GM12878 (cell line): Measurements from ENCODE around the gene TCEANC. TPM values are rescaled to one million over a fixed set of nuclear protein-coding genes. Genes with fewer than 3 reads are reported as not detected.

ENCODE experiments used
- ATAC-seq: fragments of 200-7000 bp; cut with Tn5 transposase; 3 replicates; pipeline ENCODE4 v1.9.1; 2020; ENCODE audit warnings: mild to moderate bottlenecking, moderate library complexity
- BruUV-seq: library from RNA; stranded (reverse); fragments of 400-500 nt; replicated peaks from 2 replicates; lab custom pipeline; 2021; lab: Mats Ljungman, UMichigan
- CTCF ChIA-PET: fragments of 300-600 bp; sonication (Branson Sonifier 250); formaldehyde crosslinking; extraction: SDS; loops from one replicate; lab custom pipeline; 2021; ENCODE audit warnings: inconsistent platforms; lab: Yijun Ruan, JAX
- POLR2A ChIA-PET: fragments of 350-600 bp; formaldehyde crosslinking; extraction: SDS; loops from one replicate; lab custom pipeline; 2021; ENCODE audit warnings: inconsistent platforms; lab: Charles Lee
- RAD21 ChIA-PET: fragments of 300-600 bp; sonication (Branson Sonifier 250); formaldehyde crosslinking; loops from one replicate; lab custom pipeline; 2023; ENCODE audit warnings: antibody characterized with exemption; ENCODE audit not compliant: unreplicated experiment; lab: Charles Lee
- SMC1A ChIA-PET: fragments of 300-600 bp; sonication (Branson Sonifier 250); formaldehyde crosslinking; loops from one replicate; lab custom pipeline; 2023; ENCODE audit not compliant: unreplicated experiment, uncharacterized antibody; lab: Charles Lee
- DNase-seq: peaks from one replicate; pipeline ENCODE4 v3.0.0-alpha.2; 2011; ENCODE audit warnings: low read depth, low spot score
- FAIRE-seq: peaks from 3 replicates; lab custom pipeline; 2011; peaks lifted over from hg19 to GRCh38; lab: Jason Lieb, UNC
- H2AFZ ChIP-seq: 2 replicates; pipeline ENCODE4 v1.6.0; 2011; ENCODE audit warnings: low read depth, low read length, control low read depth; ENCODE audit not compliant: control insufficient read depth
- H3K27ac ChIP-seq: 2 replicates; pipeline ENCODE4 v1.5.1; 2011; ENCODE audit warnings: control low read depth; ENCODE audit not compliant: control insufficient read depth, insufficient read depth
- H3K27me3 ChIP-seq, 2 experiments: replicated peaks in 1 of 2; 2 replicates each; pipeline versions ENCODE4 v1.6.0 to v1.6.1; 2011; ENCODE audit warnings: low read length in 1 of 2; ENCODE audit not compliant: control insufficient read depth in 2 of 2, insufficient read depth in 2 of 2
- H3K36me3 ChIP-seq, 2 experiments: 2 replicates each; pipeline ENCODE4 v1.5.1; 2011; ENCODE audit warnings: low read length in 1 of 2; ENCODE audit not compliant: control insufficient read depth in 2 of 2, insufficient read depth in 2 of 2
- H3K4me1 ChIP-seq: 2 replicates; pipeline ENCODE4 v1.6.1; 2011; ENCODE audit warnings: mild to moderate bottlenecking, low read length, moderate library complexity, mixed read lengths; ENCODE audit not compliant: control insufficient read depth, insufficient read depth
- H3K4me2 ChIP-seq: 2 replicates; pipeline ENCODE4 v1.6.0; 2011; ENCODE audit warnings: control low read depth; ENCODE audit not compliant: control insufficient read depth, insufficient read depth
- H3K4me3 ChIP-seq: fragments of 200-600 bp; sonication (generic); 2 replicates; pipeline ENCODE4 v1.5.1; 2016
- H3K79me2 ChIP-seq: 2 replicates; pipeline ENCODE4 v1.6.0; 2011; ENCODE audit warnings: low read length; ENCODE audit not compliant: control insufficient read depth, insufficient read depth
- H3K9ac ChIP-seq: 2 replicates; pipeline ENCODE4 v1.8.0; 2011; ENCODE audit warnings: low read length, control low read depth, mixed read lengths; ENCODE audit not compliant: control insufficient read depth, insufficient read depth
- H3K9me3 ChIP-seq: replicated peaks from 3 replicates; pipeline ENCODE4 v1.5.1; 2011; ENCODE audit warnings: mild to moderate bottlenecking, low read length; ENCODE audit not compliant: control insufficient read depth, insufficient read depth
- H4K20me1 ChIP-seq: 2 replicates; pipeline ENCODE4 v1.6.0; 2011; ENCODE audit not compliant: control insufficient read depth, insufficient read depth
- EP300 ChIP-seq, 2 experiments: fragments of 150-350 bp in 1 of 2; IDR thresholded peaks; 2 replicates each; pipeline ENCODE4 v1.6.1; 2011 to 2012; ENCODE audit warnings: low read depth in 2 of 2, low read length in 2 of 2, borderline replicate concordance in 1 of 2, improper control_type of control experiment in 1 of 2, inconsistent platforms in 1 of 2; ENCODE audit not compliant: control insufficient read depth in 1 of 2
- POLR2AphosphoS2 ChIP-seq: IDR thresholded peaks from 2 replicates; pipeline ENCODE4 v1.6.1; 2011; ENCODE audit warnings: low read depth, mild to moderate bottlenecking, low read length, improper control_type of control experiment, moderate library complexity
- WGBS: methylation state at CpG from one replicate; pipeline ENCODE4 v1.1.6; 2016; ENCODE audit warnings: low lambda C conversion rate; ENCODE audit not compliant: insufficient replicate concordance, insufficient coverage; ENCODE audit errors: missing lambda C conversion rate; 5-methylcytosine and 5-hydroxymethylcytosine counted together
- in situ Hi-C: fragments of 300-500 bp; cut with MboI; formaldehyde crosslinking; loops from 9 replicates; pipeline ENCODE4 v1.14.3; 2018; ENCODE audit warnings: mixed read lengths
- intact Hi-C: fragments of 100-400 bp; cut with micrococcal nuclease; formaldehyde crosslinking; loops from one replicate; pipeline ENCODE4 v1.14.2; 2022; ENCODE audit not compliant: unreplicated experiment
- polyA plus RNA-seq, 11 experiments: library from polyadenylated mRNA; depleted of rRNA in 4 of 11; unstranded in 6 of 11; stranded (reverse) in 5 of 11; fragments of >200 nt; fragmentation: Nextera tagmentation in 4 of 11; fragmentation: Illumina TruSeq in 1 of 11; extraction: Ambion mirVana in 4 of 11; extraction: Trizol in 1 of 11; gene quantifications; 1 replicate in 1 of 11; 2 replicates in 10 of 11; pipeline versions ENCODE4 v1.2.1 to v1.2.3, GENCODE V29; 2011 to 2016; ENCODE audit warnings: inconsistent platforms in 2 of 11, missing spikeins in 2 of 11, low read depth in 1 of 11
- total RNA-seq, 4 experiments: library from RNA; depleted of rRNA in 3 of 4; stranded (reverse); fragments of >200 nt in 3 of 4; fragmentation: Illumina TruSeq in 1 of 4; extraction: Trizol in 1 of 4; gene quantifications; 2 replicates each; pipeline versions ENCODE4 v1.2.1 to v1.2.3, GENCODE V29; 2013 to 2021

TCEANC gene
- total and polyA plus RNA-seq, 10 of the 15 experiments (the other 5 are each of a cell fraction or from before 2014, with no cell fraction given) = 1.1 to 4.9 (median 2.9) TPM

- no peaks in the 10 kb centered on the region; the same call in 2 of the 3 replicates for H3K9me3 ChIP-seq
- H3K4me1 ChIP-seq = peaks cover 24% of the 10 kb centered on the region
- H3K36me3 ChIP-seq = no peaks in the 10 kb centered on the region; a peak in 1 of 4 replicates
- no TSS peak for BruUV-seq
- H3K4me2 ChIP-seq = peak overlapping the region; percentile 78
- in situ Hi-C loops (no loop called here), intact Hi-C loops (loop anchor here (1.0 to 10.0 kb wide), 2 partner anchors 34 to 738 kb away; no protein-coding TSS in a partner anchor)
- FAIRE-seq (no peak), ATAC-seq (no peak), DNase-seq (no peak)
- 0 out of 2 replicates have a peak, but pooled peaks have one; percentile 43 for TF ChIP-seq POLR2AphosphoS2
- TF ChIP-seq EP300 (IDR thresholded peaks at IDR 0.05; ENCODE audit: borderline replicate concordance in 1 of 2, control insufficient read depth in 1 of 2, low read depth in 2 of 2, low read length in 2 of 2) = no peak
- RAD21 ChIA-PET = interaction anchor here (1.4 to 11.4 kb wide), 10 partner anchors 22 to 606 kb away, joined by 3 to 201 read pairs (median 23); partner anchors contain the start of genes OFD1, TCEANC and TRAPPC2
- H3K27me3 ChIP-seq = no peaks in the 10 kb centered on the region
- H3K27ac ChIP-seq = peak overlapping the region; percentile 69
- 0 out of 2 replicates have a peak, but pooled peaks cover 2% of the 10 kb centered on the region for H4K20me1 ChIP-seq
- peaks cover 89% of the 10 kb centered on the region for H3K79me2 ChIP-seq
- CTCF ChIA-PET = interaction anchor here (1.3 to 10.2 kb wide), 5 partner anchors 23 to 63 kb away, joined by 3 to 89 read pairs (median 10); partner anchors contain the start of genes OFD1 and TRAPPC2
- peak overlapping the region; percentile 66 for H3K4me3 ChIP-seq
- POLR2A ChIA-PET = interaction anchor here (0.8 to 10.2 kb wide), 6 partner anchors 22 to 69 kb away, joined by 3 to 130 read pairs (median 6); partner anchors contain the start of genes OFD1 and TRAPPC2
- H3K9ac ChIP-seq = peak overlapping the region; percentile 67
- 30% methylated on average over 5 of the region's 5 CpGs for WGBS
- no peak overlapping the region for H2AFZ ChIP-seq
- SMC1A ChIA-PET = interaction anchor here (1.0 to 13.8 kb wide), 8 partner anchors 16 to 65 kb away, joined by 3 to 198 read pairs (median 60); partner anchors contain the start of genes OFD1 and TRAPPC2
Measured at GRCh38 chrX:13692771-13693231, 39.9 kb downstream of the TCEANC start.
